Activated CD8-positive, alpha-beta memory T cell treated with anti-CD3 and anti-CD28 coated beads for 24 hours (primary cell): ENCODE results near the gene ADGRB2.

ENCODE experiments used
- DNase-seq: peaks from one replicate; pipeline ENCODE4 v3.0.0-alpha.2; 2020

The ADGRB2 gene

GRCh38 chr1:31781138-31781755, 17.1 kb upstream of the ADGRB2 start:
- DNase-seq: no peak

GRCh38 chr1:31780632-31781031, 16.5 kb upstream of the ADGRB2 start:
- no peak for DNase-seq

GRCh38 chr1:31779687-31780086, 15.5 kb upstream of the ADGRB2 start:
- DNase-seq: no peak

DNA sequence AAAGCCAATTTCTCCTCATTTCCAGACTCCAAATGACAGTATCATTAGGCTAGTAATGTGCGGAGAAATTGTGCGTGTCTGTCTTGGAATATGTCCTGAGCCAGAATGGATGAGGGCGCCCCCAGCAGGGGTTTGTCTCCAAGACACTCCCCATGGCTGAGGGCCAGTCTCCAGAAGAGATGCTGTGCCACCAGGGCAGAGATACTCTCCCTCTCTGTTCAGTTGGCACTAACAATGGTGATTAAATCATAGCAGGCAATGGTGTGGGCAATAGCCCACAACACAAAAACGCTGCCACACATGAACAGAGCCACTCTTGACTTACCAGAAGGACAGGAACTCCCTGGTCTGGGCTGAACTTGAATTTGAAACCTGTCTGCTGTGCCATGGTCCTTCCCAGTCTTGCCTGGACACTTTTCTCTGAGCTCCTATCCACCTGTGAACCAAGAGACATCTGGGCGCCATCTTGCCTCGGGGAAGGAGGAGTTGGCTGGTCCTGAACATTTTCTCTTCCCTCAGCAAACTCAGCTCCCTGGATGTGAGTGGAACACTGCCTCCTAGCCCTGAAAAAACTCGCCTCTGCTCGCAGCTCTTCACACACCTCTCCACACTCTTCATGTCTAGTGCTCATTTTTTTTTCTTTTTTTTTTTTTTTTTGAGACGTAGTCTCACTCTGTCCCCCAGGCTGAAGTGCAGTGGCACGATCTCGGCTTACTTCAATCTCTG, 14.8 kb upstream of the ADGRB2 start:
- no peak for DNase-seq

DNA sequence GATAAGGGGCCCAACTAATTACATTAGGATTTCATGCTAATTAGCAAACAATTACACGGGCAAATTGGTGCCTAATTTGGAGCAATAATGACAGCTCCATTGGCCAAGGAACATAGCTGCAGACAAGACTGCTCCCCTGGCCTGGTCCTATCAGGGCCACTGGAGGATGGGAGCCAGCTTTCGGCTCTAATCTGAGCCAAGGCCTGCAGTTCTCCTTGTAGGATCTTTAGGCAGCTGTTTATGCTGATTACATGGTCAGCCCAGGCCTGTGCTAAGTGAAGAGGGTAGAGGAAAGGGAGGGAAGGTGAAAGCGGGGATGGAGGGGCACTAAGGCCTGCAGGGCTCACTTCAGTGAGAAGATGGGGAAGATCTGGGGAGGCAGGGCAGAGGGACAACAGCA, 12.4 kb upstream of the ADGRB2 start:
- DNase-seq: no peak

GRCh38 chr1:31776032-31776431, 11.9 kb upstream of the ADGRB2 start:
- no peak for DNase-seq

- DNase-seq: no peak
Measured at GRCh38 chr1:31775210-31775999, 11.3 kb upstream of the ADGRB2 start.

GRCh38 chr1:31774495-31774894, 10.4 kb upstream of the ADGRB2 start:
- DNase-seq: no peak

- no peak for DNase-seq
Measured at GRCh38 chr1:31773861-31774260, 9.7 kb upstream of the ADGRB2 start.

GRCh38 chr1:31772669-31773248, 8.6 kb upstream of the ADGRB2 start:
- DNase-seq: no peak

DNA sequence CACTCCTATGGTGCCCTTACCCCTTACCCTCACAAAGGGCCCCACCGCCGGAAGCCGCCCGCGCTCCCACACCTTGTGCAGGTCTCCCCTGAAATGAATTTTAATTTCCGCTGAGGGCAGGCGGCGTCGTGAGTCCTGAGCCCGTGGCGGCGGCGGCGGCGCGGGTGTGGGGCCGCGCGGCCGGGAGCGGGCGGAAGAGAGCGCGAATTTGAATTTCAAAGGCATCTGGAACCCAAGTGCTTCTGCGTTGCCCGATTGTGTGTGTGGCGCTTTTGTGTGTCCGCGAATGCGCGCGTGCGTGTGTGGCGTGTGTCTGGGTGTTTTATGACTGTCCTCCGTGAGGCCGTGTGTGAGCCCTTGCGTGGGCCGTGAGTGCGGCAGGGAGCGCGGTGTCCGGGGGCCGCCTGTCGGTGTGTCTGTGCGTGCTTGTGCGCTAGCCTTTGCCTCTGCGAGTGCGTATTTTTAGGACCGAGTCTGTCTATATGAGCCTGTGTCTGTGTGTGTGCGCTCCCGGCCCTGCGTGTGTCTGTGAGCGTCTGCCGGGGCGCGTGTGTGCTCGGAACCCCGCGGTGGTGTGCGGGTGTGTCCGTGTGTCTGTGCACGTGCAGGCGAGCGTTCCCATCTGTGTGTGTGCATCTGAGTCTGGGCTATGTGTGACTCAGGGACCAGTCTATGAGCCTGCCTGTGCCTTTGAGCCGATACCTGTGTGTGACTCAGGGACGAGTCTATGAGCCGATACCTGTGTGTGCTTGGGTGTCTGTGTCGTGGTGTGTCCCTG, 7.9 kb upstream of the ADGRB2 start:
- peak; percentile 76 for DNase-seq

- no peak for DNase-seq
Measured at GRCh38 chr1:31769720-31770390, 5.7 kb upstream of the ADGRB2 start.

- no peak for DNase-seq
Measured at GRCh38 chr1:31768939-31769704, 5.0 kb upstream of the ADGRB2 start.

- DNase-seq: no peak
Measured at GRCh38 chr1:31768407-31768907, 4.3 kb upstream of the ADGRB2 start.

- DNase-seq: no peak
Measured at GRCh38 chr1:31767225-31767624, 3.1 kb upstream of the ADGRB2 start.

DNA sequence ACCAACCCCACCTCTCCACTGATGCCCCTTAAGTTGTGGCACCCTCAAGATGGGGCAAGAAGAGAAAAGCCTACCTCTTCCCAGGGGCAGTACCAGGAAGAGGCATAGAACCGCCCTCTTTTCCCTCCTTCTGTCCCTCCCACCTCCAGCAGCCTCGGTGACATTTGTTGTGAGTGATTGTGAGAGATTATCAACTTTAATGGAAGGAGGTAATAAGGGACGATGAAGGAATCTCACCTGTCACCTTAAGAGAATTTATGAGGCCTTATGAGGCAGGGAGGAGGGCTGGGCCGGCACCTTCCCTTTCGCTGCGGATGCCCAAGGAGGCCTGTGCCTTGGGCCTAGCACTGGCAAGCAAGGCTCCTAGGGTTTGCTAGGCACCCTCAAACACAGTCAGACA, 1.4 kb upstream of the ADGRB2 start:
- DNase-seq: no peak

- no peak for DNase-seq
Measured at GRCh38 chr1:31765041-31765467, 914 bp upstream of the ADGRB2 start.

DNA sequence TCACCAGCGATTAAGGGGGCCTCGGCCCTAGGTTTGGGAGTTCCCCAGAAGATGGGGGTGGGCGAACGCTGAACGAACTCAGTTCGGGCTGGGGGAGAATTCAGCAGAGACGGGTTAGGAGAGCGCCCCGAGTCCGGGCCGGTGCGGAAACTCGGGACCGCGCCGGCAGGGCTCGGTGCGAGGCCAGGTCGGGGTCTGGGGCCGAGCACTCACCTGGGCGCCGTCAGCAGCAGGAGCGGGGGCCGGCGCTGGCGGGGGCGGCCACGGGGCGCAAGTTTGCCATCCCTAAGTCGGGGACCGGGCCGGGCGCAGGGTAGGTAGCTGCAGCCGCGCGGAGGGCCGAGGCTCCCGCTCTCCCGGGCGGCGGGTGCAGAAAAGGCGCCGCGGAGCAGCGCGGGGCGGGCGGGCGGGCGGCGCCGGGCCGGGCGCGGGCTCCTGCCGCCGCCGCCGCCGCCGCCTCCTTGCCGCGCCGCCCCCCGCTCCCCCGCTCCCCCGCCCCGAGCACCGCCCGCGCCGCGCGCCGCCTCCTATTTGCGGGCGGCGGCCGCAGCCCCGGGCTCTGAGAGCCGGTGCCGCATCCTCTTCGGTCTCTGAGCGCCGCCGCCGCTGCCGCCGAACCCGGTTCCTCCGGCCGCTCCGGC, 349 bp downstream of the ADGRB2 start:
- DNase-seq: no peak

GRCh38 chr1:31762726-31763670, 1.1 kb downstream of the ADGRB2 start:
- peak; percentile 82 for DNase-seq
